Activated CD8-positive, alpha-beta T cell treated with anti-CD3 and anti-CD28 coated beads for 36 hours (primary cell): ENCODE results near the gene ETV6. TPM values are rescaled to one million over a fixed set of nuclear protein-coding genes. Genes with fewer than 3 reads are reported as not detected.
A peak's percentile ranks its signal among the peaks of the same experiment; 100 is the strongest.

Source experiments
- ATAC-seq: fragments of 200-7000 bp; cut with Tn5 transposase; one replicate; pipeline ENCODE4 v1.10.0; 2021; ENCODE audit warnings: mild to moderate bottlenecking, moderate library complexity
- CTCF ChIA-PET: fragments of 350-600 bp; sonication (Branson Sonifier 250); formaldehyde crosslinking; loops from one replicate; lab custom pipeline; 2021; ENCODE audit warnings: antibody characterized with exemption; lab: Charles Lee
- POLR2A ChIA-PET: fragments of 350-600 bp; sonication (Branson Sonifier 250); formaldehyde crosslinking; loops from one replicate; lab custom pipeline; 2021; ENCODE audit warnings: antibody characterized with exemption; lab: Charles Lee
- DNase-seq: peaks from one replicate; pipeline ENCODE4 v3.0.0-alpha.2; 2020
- H3K27ac Mint-ChIP-seq: one replicate; pipeline ENCODE4 v1.8.0; 2021; ENCODE audit warnings: mild to moderate bottlenecking, mixed read lengths
- H3K27me3 Mint-ChIP-seq: one replicate; pipeline ENCODE4 v1.8.0; 2021; ENCODE audit warnings: mixed read lengths
- H3K36me3 Mint-ChIP-seq: one replicate; pipeline ENCODE4 v1.8.0; 2021; ENCODE audit warnings: low read depth, mixed read lengths
- H3K4me1 Mint-ChIP-seq: one replicate; pipeline ENCODE4 v1.8.0; 2021; ENCODE audit warnings: low read depth, mixed read lengths
- H3K4me3 Mint-ChIP-seq: one replicate; pipeline ENCODE4 v1.8.0; 2021; ENCODE audit warnings: mild to moderate bottlenecking, moderate library complexity, mixed read lengths
- H3K9me3 Mint-ChIP-seq: one replicate; pipeline ENCODE4 v1.8.0; 2021; ENCODE audit warnings: mixed read lengths
- intact Hi-C: fragments of 100-400 bp; cut with micrococcal nuclease; formaldehyde crosslinking; loops from one replicate; pipeline ENCODE4 v1.10.0; 2022
- total RNA-seq, 2 experiments: library from RNA; stranded (reverse); gene quantifications; one replicate each; pipeline ENCODE4 v1.2.3, GENCODE V29; 2021
- TF ChIP-seq, protein P1 (sequence below): fragments of 200-600 bp; IDR thresholded peaks from one replicate; pipeline ENCODE4 v1.8.0; 2022; ENCODE audit warnings: antibody characterized with exemption, mild to moderate bottlenecking

ETV6 gene
- total RNA-seq, 2 experiments from 2014 or later, result 20.5 to 22.7 TPM

DNA sequence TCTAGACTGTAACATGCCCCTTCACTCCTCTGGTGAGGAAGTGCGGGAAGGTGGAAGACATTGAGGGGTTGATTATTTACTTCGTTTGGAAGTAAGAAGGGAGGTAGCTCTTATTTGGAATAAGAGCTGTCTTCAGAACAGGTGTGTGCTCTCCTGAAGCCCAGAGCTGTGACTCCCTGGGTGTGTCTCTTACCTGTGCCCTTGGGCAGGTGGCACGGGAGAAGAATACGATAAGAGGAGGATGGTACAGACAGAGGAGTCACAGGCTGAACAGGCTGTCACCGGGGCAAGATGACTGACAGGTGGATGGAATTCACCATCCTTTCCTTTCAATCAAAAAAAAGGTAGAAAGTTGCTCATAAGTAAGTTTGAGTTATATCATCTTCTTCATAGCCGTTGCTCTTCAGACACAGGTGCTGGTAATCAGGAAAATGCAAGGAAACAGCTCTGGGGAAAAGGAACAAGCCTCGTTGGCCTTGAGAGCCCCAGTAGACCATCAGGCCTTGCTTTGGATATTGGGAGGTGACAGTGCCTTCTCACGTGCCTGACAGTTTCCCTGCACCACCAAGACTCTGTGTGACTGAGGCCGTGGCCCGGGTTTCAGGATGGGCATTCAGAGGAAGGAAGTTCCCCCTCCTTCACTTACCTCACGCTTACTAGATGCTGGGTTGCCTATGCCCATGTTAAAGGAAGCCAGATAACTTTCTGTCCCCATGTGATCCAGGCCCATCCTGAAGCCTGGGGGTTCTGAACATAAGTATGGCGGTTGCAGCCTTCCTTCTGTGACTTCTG lies 120.4 kb downstream of the ETV6 start:
- intact Hi-C loops, result loop anchor here (5.0 kb wide), 3 partner anchors 38 to 237 kb away; no protein-coding TSS in a partner anchor
- Mint-ChIP-seq H3K27me3 (no peaks in the 10 kb centered on the region), H3K36me3 (peaks cover 12% of the 10 kb centered on the region), H3K9me3 (no peaks in the 10 kb centered on the region), H3K4me3 (no peak overlapping the region), H3K4me1 (peaks cover 84% of the 10 kb centered on the region), H3K27ac (no peak overlapping the region)
- TF ChIP-seq, protein P1, sequence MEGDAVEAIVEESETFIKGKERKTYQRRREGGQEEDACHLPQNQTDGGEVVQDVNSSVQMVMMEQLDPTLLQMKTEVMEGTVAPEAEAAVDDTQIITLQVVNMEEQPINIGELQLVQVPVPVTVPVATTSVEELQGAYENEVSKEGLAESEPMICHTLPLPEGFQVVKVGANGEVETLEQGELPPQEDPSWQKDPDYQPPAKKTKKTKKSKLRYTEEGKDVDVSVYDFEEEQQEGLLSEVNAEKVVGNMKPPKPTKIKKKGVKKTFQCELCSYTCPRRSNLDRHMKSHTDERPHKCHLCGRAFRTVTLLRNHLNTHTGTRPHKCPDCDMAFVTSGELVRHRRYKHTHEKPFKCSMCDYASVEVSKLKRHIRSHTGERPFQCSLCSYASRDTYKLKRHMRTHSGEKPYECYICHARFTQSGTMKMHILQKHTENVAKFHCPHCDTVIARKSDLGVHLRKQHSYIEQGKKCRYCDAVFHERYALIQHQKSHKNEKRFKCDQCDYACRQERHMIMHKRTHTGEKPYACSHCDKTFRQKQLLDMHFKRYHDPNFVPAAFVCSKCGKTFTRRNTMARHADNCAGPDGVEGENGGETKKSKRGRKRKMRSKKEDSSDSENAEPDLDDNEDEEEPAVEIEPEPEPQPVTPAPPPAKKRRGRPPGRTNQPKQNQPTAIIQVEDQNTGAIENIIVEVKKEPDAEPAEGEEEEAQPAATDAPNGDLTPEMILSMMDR, result no peak
- CTCF ChIA-PET, result interaction anchor here (1.1 kb wide), 1 partner anchor 238 kb away, joined by 3 read pairs; no protein-coding TSS in a partner anchor
- POLR2A ChIA-PET, result interaction anchor here (0.7 to 1.6 kb wide), 2 partner anchors 9 to 120 kb away, joined by 3 to 4 read pairs; partner anchors contain the start of gene ETV6
- ATAC-seq (no peak), DNase-seq (peak; percentile 13)

DNA sequence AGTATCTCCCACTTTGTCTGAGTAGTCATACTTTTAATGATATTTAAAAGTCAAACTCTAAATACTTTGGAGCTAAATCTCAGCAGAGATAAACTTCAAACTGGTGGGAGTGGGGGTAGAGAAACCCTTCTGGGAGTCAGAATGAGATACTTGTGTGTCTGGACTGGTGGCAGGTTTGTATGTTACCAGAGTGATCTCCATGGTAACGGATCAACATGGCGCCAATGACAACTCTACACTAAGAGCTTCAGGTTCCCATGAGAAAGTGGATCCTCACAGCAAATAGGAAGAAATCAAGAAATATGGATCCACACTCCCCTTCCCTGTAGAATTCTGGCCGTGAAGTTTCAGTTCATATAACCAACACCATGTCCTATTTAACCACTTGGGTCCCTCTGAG lies 121.9 kb downstream of the ETV6 start:
- peaks cover 71% of the 10 kb centered on the region for H3K4me1 Mint-ChIP-seq
- peak; percentile 34 for ATAC-seq

DNA sequence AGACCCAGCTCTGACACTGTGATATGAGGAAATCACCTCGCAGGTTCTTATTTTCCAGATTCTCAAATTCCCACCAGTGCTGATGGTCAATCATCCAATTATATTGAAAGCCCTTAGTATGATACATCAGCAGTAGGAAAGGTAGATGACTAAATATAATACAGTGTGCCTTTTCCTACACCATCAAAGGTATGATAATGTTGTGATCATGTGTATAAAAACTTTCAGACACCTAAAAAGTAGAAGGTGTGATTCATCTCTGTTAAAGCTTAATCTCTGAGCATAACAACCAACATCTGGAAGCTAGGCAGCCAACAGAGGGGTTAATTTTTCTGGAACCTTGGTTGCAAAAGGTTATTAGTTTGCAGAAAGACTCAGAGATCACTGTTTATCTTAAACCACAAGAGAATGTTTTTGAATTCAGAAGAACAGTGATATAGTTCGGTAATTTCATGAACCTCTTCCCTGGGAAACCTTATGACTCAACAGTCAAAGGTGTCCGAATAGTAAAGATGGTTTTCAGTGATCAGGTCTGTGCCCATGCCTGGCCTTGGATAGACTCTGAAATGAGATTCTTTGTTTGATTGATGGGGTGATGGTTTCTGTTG lies 122.5 kb downstream of the ETV6 start:
- ChIA-PET CTCF (interaction anchor here (1.2 to 1.6 kb wide), 2 partner anchors 9 to 261 kb away, joined by 4 to 5 read pairs; no protein-coding TSS in a partner anchor), POLR2A (interaction anchor here (1.5 to 1.8 kb wide), 2 partner anchors 51 to 238 kb away, joined by 3 to 7 read pairs; no protein-coding TSS in a partner anchor)
- ATAC-seq (peak; percentile 79), DNase-seq (no peak)
- Mint-ChIP-seq H3K9me3 (no peaks in the 10 kb centered on the region), H3K4me1 (peaks cover 65% of the 10 kb centered on the region), H3K27me3 (no peaks in the 10 kb centered on the region), H3K36me3 (peaks cover 14% of the 10 kb centered on the region), H3K27ac (peak overlapping the region; percentile 5), H3K4me3 (no peak overlapping the region)
- intact Hi-C loops, result no loop called here
- TF ChIP-seq, protein P1, result no peak

More for the DNA sequence above, 121.9 kb downstream of the ETV6 start:
- intact Hi-C loops, result no loop called here
- Mint-ChIP-seq H3K27ac (peak overlapping the region; percentile 74), H3K9me3 (no peaks in the 10 kb centered on the region), H3K36me3 (peaks cover 13% of the 10 kb centered on the region), H3K4me3 (no peak overlapping the region), H3K27me3 (no peaks in the 10 kb centered on the region)
- TF ChIP-seq, protein P1, result no peak
- CTCF ChIA-PET, result no interaction called here
- peak; percentile 21 for DNase-seq
- POLR2A ChIA-PET, result interaction anchor here (1.0 to 1.8 kb wide), 2 partner anchors 119 to 238 kb away, joined by 3 to 7 read pairs; no protein-coding TSS in a partner anchor

DNA sequence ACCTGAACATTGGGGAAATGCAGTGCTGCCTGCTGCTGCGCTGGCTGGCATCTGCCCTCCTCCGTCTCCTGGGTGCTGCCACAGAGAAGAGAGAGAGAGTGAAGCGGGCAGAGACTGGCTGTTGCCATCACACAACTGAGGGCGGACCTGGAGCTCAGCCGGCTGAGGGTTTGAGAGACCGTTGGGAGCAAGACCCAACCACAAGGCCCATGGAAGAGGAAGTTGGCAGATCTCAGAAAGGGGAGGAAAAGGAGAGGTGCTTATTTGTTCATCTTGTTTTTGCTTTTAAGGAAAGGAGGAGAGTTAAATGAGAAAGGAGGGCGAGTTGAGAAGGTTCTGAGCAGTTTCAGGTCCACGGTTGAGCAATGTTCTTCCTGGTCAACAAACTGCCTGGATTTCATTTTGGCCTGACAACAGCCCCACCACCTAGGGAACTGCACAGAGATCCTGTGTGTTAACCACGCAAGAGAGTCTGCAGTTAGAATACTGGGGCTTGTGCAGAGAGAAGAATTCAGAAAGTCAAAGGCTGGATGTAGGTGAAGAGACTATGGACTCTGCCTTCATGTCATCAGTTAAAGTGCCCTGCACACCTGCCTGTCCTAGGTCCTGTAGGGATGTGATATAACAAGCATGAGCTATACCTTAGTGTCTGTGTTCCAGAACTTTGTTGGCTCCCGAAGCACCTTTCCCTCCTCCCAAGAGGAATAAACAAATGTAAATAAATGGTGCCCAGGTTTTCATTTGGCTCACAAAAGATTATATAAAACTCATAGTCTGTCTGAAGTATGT lies 124.6 kb downstream of the ETV6 start:
- intact Hi-C loops, result no loop called here
- Mint-ChIP-seq H3K9me3 (no peaks in the 10 kb centered on the region), H3K27ac (no peak overlapping the region), H3K36me3 (peaks cover 14% of the 10 kb centered on the region), H3K4me1 (peaks cover 64% of the 10 kb centered on the region), H3K27me3 (no peaks in the 10 kb centered on the region), H3K4me3 (no peak overlapping the region)
- no peak for ATAC-seq
- ChIA-PET POLR2A (no interaction called here), CTCF (interaction anchor here (1.0 to 1.2 kb wide), 3 partner anchors 8 to 14 kb away, joined by 3 to 5 read pairs (median 3); no protein-coding TSS in a partner anchor)
- DNase-seq, result no peak
- TF ChIP-seq, protein P1, result no peak
